ENCODE data around the gene YDJC.
"Not testable (repeated sequence)": the region's sequence is repeated elsewhere in the genome, so short reads cannot be mapped to it uniquely, and the experiment has no call there.

Gene YDJC

DNA sequence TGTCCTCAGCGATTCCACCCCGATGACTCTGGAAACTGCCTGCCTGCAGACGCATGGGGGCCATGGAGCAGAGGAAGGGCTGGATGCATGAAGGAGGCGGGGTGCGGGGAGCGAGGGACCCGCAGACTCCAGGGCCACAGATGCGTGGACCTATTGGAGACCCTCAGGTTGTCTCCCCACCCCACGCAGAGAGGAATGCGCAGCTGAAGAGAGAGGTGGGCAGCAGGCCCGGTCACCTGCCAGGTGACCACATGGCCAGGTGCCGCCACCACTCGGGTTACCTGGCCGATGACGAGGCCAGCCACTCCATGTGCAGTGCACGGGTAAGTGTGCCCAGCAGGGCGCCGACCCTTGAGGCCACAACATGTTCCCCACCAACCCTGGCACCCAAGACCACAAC is 3.1 kb upstream of the YDJC start:
- no peak for DNase-seq

DNA sequence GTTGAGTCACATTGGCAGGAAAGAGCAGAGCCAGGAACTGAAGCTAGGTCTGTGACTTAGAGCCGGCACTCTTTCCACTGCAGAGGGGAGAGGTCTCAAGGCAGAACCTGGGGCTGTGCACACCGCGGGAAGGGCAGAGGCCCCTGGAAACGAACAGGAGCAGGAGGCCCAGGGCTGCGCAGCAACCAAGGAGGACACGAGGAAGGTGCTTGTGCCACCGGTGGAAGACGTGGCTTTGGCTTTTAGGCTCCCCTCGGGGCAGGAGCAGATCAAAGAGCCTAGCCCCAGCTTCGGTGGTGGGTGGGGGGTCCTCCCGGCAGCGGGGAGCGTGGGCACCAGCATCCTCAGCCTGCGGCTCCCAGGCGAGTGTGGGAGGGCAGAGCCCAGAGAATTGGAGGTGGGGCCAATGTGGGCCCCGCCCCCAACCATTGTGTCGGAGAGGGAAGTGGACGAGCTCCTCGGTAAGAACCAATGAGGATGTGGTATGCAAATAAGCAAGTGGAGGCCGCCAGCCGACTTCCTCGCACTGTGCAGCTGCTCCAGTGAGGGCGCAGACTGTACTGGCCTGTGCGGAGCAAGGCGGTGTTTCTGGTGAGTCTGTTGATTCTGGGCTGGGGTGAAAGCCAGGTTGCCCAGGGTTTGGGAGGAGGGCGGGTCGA is 2.5 kb upstream of the YDJC start, which contains the start of gene CCDC116:
TSS of gene CCDC116 (plus strand) at position 524 of the 659 bp plus-strand sequence. CDS start 422 bp downstream, outside the sequence.
- DNase-seq: no peak

DNA sequence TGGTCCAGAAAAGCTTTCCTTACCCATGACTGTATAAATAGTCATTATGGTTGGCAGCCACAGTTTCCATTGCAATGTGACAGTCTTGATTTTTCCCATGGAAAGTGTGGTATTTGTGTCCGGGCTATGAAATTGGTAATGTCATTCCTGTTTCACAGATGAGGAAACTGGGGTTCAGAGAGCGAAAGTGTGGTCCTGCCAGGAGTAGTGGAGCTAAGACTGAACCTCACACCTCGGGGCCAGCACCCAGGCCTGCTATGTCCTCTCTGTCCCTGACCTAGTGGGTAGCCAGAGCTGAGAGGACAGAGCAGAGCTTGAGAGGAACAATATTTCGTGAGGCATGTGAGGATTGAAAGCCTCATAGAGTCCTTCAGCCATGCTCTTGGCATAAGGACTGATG is 1.2 kb upstream of the YDJC start:
- DNase-seq: no peak

- no peak for DNase-seq
Observed at GRCh38 chr22:21628386-21629254, 1.2 kb downstream of the YDJC start.

GRCh38 chr22:21626735-21627469 is 2.9 kb downstream of the YDJC start:
- no peak for DNase-seq

DNA sequence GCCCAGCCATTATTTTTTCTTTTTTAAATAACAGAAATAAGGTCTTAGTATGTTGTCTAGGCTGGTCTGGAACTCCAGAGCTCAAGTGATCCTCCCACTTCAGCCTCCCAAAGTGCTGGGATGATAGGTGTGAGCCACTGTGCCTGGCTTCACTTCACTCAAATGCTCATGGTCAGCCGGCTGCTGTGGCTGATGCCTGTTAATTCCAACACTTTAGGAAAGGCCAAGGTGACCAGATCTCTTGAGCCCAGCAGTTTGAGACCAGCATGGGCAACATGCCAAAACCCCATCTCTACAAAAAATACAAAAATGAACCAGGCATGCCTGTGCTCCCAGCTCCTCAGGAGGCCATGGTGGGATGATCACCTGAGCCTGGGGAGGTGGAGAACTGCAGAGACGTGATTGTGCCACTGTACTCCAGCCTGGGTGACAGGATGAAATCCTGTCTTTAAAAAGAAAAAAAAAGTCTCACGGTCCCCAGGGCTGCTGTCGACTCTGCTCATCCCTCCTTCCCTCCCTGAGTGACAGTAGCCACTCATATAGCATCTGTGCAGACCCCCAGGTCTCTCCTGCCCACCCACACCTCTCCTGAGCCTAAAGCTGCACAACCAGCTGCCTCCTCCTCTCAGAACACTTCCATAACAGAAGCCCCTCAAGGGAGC is 3.6 kb downstream of the YDJC start:
- DNase-seq: no peak

DNA sequence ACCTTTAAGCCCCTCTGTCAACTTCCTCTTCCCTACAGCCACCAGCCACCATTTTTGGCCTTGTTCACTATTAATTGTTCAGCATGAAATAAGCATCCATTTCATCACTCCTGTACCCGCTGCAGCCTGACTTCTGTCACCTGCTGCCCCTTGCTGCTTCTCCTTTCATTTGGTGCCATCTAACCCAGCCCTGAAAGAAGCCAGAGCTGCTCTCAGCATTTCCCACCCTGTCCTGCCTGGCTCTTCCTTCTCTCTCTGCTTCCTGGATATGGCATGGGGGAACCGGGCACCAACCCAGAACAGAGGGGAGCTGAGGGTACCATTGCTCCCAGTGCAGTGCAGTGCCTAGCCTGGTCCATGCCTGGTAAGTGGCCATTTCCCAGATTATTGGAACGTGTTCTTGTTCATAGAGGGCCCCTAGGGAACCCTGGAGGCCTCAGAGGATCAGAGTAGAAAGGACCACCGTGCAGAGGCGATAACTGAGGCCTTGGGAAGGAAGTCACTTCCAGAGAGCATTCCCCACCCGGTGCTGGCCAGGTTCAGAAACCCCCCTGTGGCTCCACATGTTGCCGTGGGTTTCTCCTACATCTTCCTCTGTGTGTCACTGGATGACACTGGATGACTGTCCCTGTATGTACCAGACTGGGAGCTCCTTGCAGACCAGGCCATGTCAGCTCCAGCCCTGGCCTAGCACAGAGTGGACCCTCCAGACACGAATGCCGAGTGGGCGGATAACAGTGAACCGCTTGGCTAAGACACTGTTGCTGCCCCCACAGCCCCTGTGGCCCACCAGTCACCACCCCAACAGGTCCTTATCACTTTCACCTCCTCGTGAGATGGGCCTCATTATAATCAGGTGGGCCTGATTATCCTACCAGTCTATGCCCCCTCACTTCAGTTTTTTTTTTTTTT is 4.7 kb downstream of the YDJC start:
- no peak for DNase-seq

- DNase-seq: peak in 10 of 51 donors; percentile 12 to 40 (median 21)
Observed at GRCh38 chr22:21624120-21624879, 5.5 kb downstream of the YDJC start.

- peak in 22 of 51 donors; percentile 5 to 63 (median 28) for DNase-seq
Observed at GRCh38 chr22:21623648-21623970, 6.2 kb downstream of the YDJC start.

GRCh38 chr22:21622919-21623647 is 6.7 kb downstream of the YDJC start:
- peak in 6 of 51 donors; percentile 25 to 61 (median 52) for DNase-seq

DNA sequence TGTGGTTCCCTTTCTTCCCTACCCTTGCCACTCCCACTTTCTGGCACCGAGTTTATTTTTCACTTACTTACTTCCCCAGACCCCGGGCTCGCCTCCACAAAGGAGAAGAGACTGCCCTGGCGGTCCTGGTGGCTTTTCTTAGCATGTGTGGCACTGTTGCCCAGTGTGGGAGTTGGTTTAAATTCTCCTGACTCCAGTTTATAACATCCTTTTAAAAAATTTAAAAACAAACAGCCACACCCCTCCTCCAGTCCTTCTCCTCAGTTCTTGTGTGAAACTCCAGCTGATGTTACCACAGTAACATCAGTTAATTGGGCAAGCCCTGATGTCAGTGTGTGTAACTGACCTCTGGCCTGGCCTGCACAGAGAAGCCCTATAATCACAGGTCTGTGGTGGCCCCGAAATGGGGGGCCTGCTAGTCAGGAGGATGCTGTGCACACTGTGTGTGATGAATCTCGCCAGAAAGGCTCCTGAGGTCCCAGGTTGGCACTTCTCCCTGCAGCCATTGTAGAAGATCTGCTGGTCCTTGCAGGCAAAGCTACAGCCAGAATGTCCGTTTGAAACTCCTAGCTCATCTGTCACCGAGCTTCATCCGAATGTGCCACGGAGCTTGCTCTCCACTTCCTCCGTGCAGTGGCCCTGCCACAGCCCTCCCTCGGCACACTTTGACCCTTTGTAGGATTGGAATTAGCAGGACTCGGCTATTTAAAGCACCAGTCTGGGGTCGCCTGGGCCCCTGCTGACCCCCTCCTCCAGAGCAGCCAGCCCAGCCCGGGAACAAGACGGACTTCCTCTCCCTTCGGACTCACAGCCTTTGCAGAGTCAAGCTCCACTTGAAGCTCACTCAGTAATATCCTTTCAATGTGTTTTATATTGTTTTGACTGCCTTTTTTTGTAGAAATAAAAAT is 7.6 kb downstream of the YDJC start:
- peak in 6 of 51 donors; percentile 4 to 21 (median 8) for DNase-seq

DNA sequence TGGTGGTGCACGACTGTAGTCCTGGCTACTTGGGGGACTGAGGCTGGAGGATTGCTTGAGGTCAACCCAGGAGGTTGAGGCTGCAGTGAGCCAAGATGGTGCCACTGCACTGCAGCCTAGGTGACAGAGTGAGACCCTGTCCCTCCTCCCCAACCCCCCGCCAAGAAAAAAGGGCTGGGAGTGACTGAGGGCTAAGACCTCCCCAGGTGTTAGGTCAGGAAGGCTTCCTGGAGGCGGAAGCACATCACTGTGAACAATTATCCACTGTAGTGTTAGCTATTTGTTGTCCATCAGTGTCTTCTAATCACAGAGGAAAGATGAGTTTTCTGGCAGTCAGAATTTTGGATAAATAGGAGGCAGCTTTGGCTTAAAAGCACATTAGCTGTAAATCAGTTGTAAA is 8.8 kb downstream of the YDJC start:
- no peak for DNase-seq

DNA sequence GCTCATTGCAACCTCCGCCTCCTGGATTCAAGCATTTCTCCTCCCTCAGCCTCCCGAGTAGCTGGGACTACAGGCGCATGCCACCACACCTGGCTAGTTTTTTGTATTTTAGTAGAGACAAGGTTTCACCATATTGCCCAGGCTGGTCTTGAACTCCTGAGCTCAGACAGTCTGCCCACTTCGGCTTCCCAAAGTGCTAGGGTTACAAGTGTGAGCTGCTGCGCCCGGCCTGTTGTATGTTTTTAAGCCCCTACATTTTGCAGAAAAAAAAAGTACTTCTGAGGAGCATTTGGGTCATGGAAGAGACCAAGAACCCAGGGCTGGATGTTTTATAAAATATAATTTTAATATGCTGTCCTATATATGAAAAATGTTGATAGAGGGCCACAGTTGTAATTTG is 12.5 kb downstream of the YDJC start:
- not testable (repeated sequence) for DNase-seq

- no peak for DNase-seq
Observed at GRCh38 chr22:21615731-21616130, 14.1 kb downstream of the YDJC start.

GRCh38 chr22:21613553-21614233 is 16.1 kb downstream of the YDJC start:
- DNase-seq: no peak

DNA sequence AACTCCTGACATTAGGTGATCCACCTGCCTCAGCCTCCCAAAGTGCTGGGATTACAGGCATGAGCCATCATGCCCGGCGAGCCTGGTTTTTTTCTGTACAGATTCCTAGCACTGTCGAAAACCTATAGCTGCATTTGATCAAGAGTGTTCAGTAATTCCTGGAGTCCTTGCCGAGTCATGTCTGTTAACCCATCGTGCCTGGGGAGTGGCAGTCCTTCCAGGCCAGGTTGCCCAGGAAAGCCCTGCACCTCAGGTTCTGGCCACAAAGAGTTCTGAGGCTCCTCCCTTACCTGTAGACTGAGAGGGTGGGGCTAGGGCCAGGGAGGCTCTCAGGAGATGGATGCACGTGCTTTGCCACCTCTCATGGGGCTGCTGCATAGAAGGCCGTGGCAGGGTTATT is 17.0 kb downstream of the YDJC start:
- no peak for DNase-seq
